HepG2 (cell line): ENCODE results near the gene HYOU1.

Experiments
- ETV6 ChIP-seq: sonication (generic); formaldehyde crosslinking; conservative IDR thresholded peaks from 2 replicates; pipeline ENCODE4 v1.4.0; 2020; ENCODE audit warnings: missing genetic modification reagents
- EZH2 ChIP-seq: conservative IDR thresholded peaks from 2 replicates; pipeline ENCODE4 v1.6.1; 2012; ENCODE audit warnings: mild to moderate bottlenecking, low read depth, low read length, moderate library complexity
- HINFP ChIP-seq: sonication (generic); formaldehyde crosslinking; IDR thresholded peaks from 2 replicates; pipeline ENCODE4 v1.4.0; 2020; ENCODE audit warnings: low read depth, mild to moderate bottlenecking, missing genetic modification reagents
- IKZF4 ChIP-seq: sonication (generic); formaldehyde crosslinking; IDR thresholded peaks from 2 replicates; pipeline ENCODE4 v1.5.1; 2020; ENCODE audit warnings: borderline replicate concordance, mild to moderate bottlenecking, low read depth, missing genetic modification reagents; ENCODE audit errors: not compliant biosample characterization
- RFXAP ChIP-seq: sonication (generic); formaldehyde crosslinking; IDR thresholded peaks from 2 replicates; pipeline ENCODE4 v1.4.0; 2020; ENCODE audit warnings: missing genetic modification reagents, borderline replicate concordance
- SMAD1 ChIP-seq: sonication (generic); formaldehyde crosslinking; IDR thresholded peaks from 2 replicates; pipeline ENCODE4 v1.4.0; 2020; ENCODE audit warnings: missing genetic modification reagents, low read depth, mild to moderate bottlenecking, borderline replicate concordance
- TP53 ChIP-seq: sonication (generic); formaldehyde crosslinking; conservative IDR thresholded peaks from 2 replicates; pipeline ENCODE4 v1.4.0; 2020; ENCODE audit warnings: missing genetic modification reagents
- ZBTB26 ChIP-seq: IDR thresholded peaks from 2 replicates; pipeline ENCODE4 v1.6.1; 2016; ENCODE audit warnings: missing compliant biosample characterization, missing genetic modification reagents, borderline replicate concordance
- ZKSCAN5 ChIP-seq: sonication (generic); formaldehyde crosslinking; IDR thresholded peaks from 2 replicates; pipeline ENCODE4 v1.5.1; 2020; ENCODE audit warnings: mild to moderate bottlenecking, missing genetic modification reagents
- ZNF710 ChIP-seq: sonication (generic); formaldehyde crosslinking; IDR thresholded peaks from 2 replicates; pipeline ENCODE4 v1.5.0; 2020; ENCODE audit warnings: mild to moderate bottlenecking, missing genetic modification reagents, borderline replicate concordance

GRCh38 chr11:119087747-119088241 lies 30.8 kb upstream of the HYOU1 start:
- TF ChIP-seq ZNF710 (CRISPR knock-in tag) (no peak), ZKSCAN5 (CRISPR knock-in tag) (no peak), RFXAP (CRISPR knock-in tag) (no peak), EZH2 (no peak), ZBTB26 (CRISPR knock-in tag) (no peak), ETV6 (CRISPR knock-in tag) (no peak), IKZF4 (CRISPR knock-in tag) (no peak), SMAD1 (CRISPR knock-in tag) (no peak), TP53 (CRISPR knock-in tag) (no peak), HINFP (CRISPR knock-in tag) (no peak)
